Vagina (tissue), 2 donors: Measurements from ENCODE around the gene THTPA.

Experiments used
- CTCF ChIP-seq, 3 experiments: fragments of 450-650 bp in 2 of 3; fragments of 200-600 bp in 1 of 3; sonication (generic) in 1 of 3; IDR thresholded peaks; one replicate each; pipeline ENCODE4 v1.5.1; 2017 to 2019; ENCODE audit warnings: antibody characterized with exemption in 3 of 3, mild to moderate bottlenecking in 2 of 3, moderate library complexity in 2 of 3
- POLR2A ChIP-seq, 2 donors: fragments of 450-650 bp; IDR thresholded peaks; one replicate each; pipeline ENCODE4 v1.6.1; 2017; ENCODE audit warnings: antibody characterized with exemption in 2 of 2, mild to moderate bottlenecking in 2 of 2, moderate library complexity in 2 of 2
- POLR2AphosphoS5 ChIP-seq, 2 donors: sonication (generic); formaldehyde crosslinking; IDR thresholded peaks; one replicate each; pipeline ENCODE4 v1.9.0; 2017; ENCODE audit warnings: antibody characterized with exemption in 2 of 2, mild to moderate bottlenecking in 2 of 2, low read depth in 1 of 2; ENCODE audit not compliant: insufficient read depth in 1 of 2

- no peak for TF ChIP-seq CTCF (IDR thresholded peaks at IDR 0.05)
- TF ChIP-seq POLR2AphosphoS5 (IDR thresholded peaks at IDR 0.05; ENCODE audit: insufficient read depth in 1 of 2, low read depth in 1 of 2): no peak
- TF ChIP-seq POLR2A (IDR thresholded peaks at IDR 0.05): no peak
These were observed 5.2 kb downstream of the THTPA start for GRCh38 chr14:23561259-23561658.
